ENCODE measurements around the gene ZNF629.
A peak's percentile ranks its signal among the peaks of the same experiment; 100 is the strongest.
"Not testable (repeated sequence)": the region's sequence is repeated elsewhere in the genome, so short reads cannot be mapped to it uniquely, and the experiment has no call there.

The ZNF629 gene

DNA sequence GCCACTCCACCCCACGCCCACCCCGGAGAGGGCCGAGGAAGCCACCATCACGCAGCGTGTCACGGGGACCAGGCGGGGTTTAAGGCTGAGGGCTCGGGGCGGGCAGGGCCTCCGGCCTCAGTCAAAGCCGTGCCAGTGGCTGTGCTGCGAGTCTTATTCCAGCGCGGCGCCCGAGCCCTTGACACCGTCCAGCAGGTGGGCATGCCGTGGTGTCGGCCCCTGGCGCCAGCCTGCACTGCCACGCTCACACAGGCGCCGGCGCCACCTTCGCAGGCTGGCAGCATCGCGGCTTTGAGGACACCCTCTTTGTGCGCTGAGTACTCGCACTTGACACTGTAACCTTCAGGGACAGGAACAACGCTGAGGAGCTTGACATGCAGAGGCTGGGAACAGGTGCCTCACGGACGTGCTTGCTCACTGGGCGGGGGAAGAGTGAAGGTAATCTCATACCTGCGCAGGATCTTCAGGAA, 34.0 kb upstream of the ZNF629 start:
- Histone ChIP-seq H3K4me3 (replicated peaks; ENCODE audit: low read depth, low read length) (no peak overlapping the region), H3K27me3 (replicated peaks; ENCODE audit: control insufficient read depth, insufficient read depth, low read length) (no peaks in the 10 kb centered on the region), H3K36me3 (ENCODE audit: control insufficient read depth, insufficient read depth, low read length) (no peaks in the 10 kb centered on the region)
- DNase-seq (ENCODE audit: extremely low read depth, insufficient read length), result no peak
- TF ChIP-seq, protein P1, sequence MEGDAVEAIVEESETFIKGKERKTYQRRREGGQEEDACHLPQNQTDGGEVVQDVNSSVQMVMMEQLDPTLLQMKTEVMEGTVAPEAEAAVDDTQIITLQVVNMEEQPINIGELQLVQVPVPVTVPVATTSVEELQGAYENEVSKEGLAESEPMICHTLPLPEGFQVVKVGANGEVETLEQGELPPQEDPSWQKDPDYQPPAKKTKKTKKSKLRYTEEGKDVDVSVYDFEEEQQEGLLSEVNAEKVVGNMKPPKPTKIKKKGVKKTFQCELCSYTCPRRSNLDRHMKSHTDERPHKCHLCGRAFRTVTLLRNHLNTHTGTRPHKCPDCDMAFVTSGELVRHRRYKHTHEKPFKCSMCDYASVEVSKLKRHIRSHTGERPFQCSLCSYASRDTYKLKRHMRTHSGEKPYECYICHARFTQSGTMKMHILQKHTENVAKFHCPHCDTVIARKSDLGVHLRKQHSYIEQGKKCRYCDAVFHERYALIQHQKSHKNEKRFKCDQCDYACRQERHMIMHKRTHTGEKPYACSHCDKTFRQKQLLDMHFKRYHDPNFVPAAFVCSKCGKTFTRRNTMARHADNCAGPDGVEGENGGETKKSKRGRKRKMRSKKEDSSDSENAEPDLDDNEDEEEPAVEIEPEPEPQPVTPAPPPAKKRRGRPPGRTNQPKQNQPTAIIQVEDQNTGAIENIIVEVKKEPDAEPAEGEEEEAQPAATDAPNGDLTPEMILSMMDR (IDR thresholded peaks at IDR 0.05; ENCODE audit: insufficient read depth, low read length, poor library complexity, severe bottlenecking), result no peak

DNA sequence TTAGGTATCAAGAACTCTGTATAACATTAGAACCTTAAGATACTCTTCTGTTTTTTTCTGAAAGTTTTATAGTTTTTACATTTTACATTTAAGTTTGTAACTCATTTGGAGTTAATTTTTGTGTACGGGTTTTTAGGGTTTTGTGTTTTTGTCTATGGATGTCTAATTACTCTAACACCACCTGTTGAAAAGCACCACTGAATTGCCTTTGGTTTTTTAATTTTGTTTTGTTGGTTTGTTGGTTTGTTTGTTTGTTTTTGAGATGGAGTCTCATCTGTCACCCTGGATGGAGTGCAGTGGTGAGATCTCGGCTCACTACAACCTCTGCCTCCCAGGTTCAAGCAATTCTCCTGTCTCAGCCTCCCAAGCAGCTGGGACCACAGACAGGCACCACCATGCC, 29.8 kb upstream of the ZNF629 start:
- H3K36me3 ChIP-seq (ENCODE audit: control insufficient read depth, insufficient read depth, low read length), result no peaks in the 10 kb centered on the region
- TF ChIP-seq, protein P1 (IDR thresholded peaks at IDR 0.05; ENCODE audit: insufficient read depth, low read length, poor library complexity, severe bottlenecking), result no peak
- H3K4me3 ChIP-seq (replicated peaks; ENCODE audit: low read depth, low read length), result no peak overlapping the region
- no peaks in the 10 kb centered on the region for H3K27me3 ChIP-seq (replicated peaks; ENCODE audit: control insufficient read depth, insufficient read depth, low read length)
- DNase-seq (ENCODE audit: extremely low read depth, insufficient read length), result no peak

DNA sequence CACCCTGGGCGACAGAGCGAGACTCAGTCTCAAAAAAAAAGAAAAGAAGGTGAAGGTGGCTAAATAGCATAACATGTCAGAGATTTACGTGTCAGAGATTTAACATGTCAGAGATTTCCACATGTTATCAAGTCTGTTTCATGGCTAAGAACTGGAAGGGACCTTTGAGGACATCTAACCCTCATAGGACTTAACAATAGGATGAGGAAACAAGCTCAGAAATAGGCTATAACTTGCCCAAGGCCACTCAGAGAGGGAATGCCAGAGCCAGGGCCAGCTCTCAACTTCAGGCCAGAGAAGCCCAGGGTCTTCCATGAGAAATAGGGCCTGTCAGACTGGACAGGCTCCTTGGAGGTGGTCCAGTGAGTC, 26.8 kb upstream of the ZNF629 start:
- no peak for DNase-seq (ENCODE audit: extremely low read depth, insufficient read length)

DNA sequence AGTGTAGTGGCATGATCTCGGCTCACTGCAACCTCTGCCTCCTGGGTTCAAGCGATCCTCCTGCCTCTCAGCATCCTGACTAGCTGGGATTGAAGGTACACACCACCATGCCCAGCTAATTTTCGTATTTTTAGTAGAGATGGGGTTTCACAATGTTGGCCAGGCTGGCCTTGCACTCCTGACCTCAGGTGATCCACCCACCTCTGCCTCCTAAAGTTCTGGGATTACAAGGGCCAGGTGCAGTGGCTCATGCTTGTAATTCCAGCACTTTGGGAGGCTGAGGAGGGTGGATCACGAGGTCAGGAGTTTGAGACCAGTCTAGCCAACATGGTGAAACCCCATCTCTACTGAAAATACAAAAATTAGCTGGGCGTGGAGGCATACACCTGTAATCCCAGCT, 22.7 kb upstream of the ZNF629 start:
- not testable (repeated sequence) for DNase-seq (ENCODE audit: extremely low read depth, insufficient read length); H3K27me3 ChIP-seq (replicated peaks; ENCODE audit: control insufficient read depth, insufficient read depth, low read length); H3K4me3 ChIP-seq (replicated peaks; ENCODE audit: low read depth, low read length); H3K36me3 ChIP-seq (ENCODE audit: control insufficient read depth, insufficient read depth, low read length)

More for the DNA sequence above, 26.8 kb upstream of the ZNF629 start:
- no peaks in the 10 kb centered on the region for H3K27me3 ChIP-seq (replicated peaks; ENCODE audit: control insufficient read depth, insufficient read depth, low read length)
- no peaks in the 10 kb centered on the region for H3K36me3 ChIP-seq (ENCODE audit: control insufficient read depth, insufficient read depth, low read length)
- TF ChIP-seq, protein P1 (IDR thresholded peaks at IDR 0.05; ENCODE audit: insufficient read depth, low read length, poor library complexity, severe bottlenecking), result no peak
- peak overlapping the region; percentile 57 for H3K4me3 ChIP-seq (replicated peaks; ENCODE audit: low read depth, low read length)

DNA sequence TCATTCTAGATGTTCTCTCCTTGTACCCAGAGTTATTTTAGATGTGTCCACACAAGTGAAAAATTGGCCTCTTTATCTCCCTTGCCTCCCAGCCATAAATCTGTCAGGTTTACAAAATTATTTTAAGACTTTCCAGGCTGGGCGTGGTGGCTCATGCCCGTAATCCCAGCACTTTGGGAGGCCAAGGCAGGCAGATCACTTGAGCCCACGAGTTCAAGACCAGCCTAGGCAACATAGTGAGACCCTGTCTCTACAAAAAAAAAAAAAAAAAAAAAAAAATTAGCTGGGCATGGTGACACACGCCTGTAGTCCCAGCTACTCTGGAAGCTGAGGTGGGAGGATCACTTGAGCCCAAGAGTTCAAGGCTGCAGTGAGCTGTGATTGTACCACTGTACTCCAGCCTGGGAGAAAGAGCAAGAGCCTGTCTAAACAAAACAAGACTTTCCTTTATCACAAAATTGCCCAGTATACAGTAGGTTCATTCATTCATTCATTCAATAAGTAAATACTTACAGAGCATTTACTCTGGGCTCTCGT, 22.0 kb upstream of the ZNF629 start:
- H3K27me3 ChIP-seq (replicated peaks; ENCODE audit: control insufficient read depth, insufficient read depth, low read length); DNase-seq (ENCODE audit: extremely low read depth, insufficient read length); H3K4me3 ChIP-seq (replicated peaks; ENCODE audit: low read depth, low read length); H3K36me3 ChIP-seq (ENCODE audit: control insufficient read depth, insufficient read depth, low read length): not testable (repeated sequence)

DNA sequence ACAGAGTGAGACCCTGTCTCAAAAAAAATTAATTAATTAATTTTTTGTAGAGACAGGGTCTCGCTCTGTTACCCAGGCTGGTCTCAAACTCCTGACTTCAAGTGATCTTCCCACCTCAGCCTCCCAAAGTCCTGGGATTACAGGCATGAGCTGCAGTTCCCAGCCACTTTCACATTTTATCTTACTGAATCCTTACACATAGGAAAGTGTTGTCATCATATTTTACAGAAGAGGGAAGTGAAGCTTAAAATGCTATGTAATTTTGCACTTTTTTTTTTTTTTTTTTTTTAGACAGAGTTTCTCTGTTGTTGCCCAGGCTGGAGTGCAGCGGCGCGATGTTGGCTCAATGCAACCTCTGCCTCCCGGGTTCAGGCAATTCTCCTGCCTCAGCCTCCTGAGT, 21.1 kb upstream of the ZNF629 start:
- H3K27me3 ChIP-seq (replicated peaks; ENCODE audit: control insufficient read depth, insufficient read depth, low read length), result no peaks in the 10 kb centered on the region
- TF ChIP-seq, protein P1 (IDR thresholded peaks at IDR 0.05; ENCODE audit: insufficient read depth, low read length, poor library complexity, severe bottlenecking), result no peak
- H3K36me3 ChIP-seq (ENCODE audit: control insufficient read depth, insufficient read depth, low read length), result no peaks in the 10 kb centered on the region
- no peak for DNase-seq (ENCODE audit: extremely low read depth, insufficient read length)
- no peak overlapping the region for H3K4me3 ChIP-seq (replicated peaks; ENCODE audit: low read depth, low read length)

Data from GM06990 (cell line).